Upper lobe of right lung (tissue), 1 donor: ENCODE results near the gene CFAP141. TPM values are rescaled to one million over a fixed set of nuclear protein-coding genes. Genes with fewer than 3 reads are reported as not detected.
"Not testable (repeated sequence)": the region's sequence is repeated elsewhere in the genome, so short reads cannot be mapped to it uniquely, and the experiment has no call there.

ENCODE experiments used
- ATAC-seq: fragments of 200-7000 bp; cut with Tn5 transposase; one replicate; pipeline ENCODE4 v1.9.1; 2020; ENCODE audit warnings: mild to moderate bottlenecking, moderate library complexity
- DNase-seq: peaks from one replicate; pipeline ENCODE4 v3.0.0-alpha.2; 2020
- H3K27ac ChIP-seq: fragments of 200-600 bp; one replicate; pipeline ENCODE4 v1.8.0; 2022
- H3K27me3 ChIP-seq: fragments of 200-600 bp; one replicate; pipeline ENCODE4 v1.8.0; 2022; ENCODE audit warnings: mild to moderate bottlenecking
- H3K36me3 ChIP-seq: fragments of 200-600 bp; one replicate; pipeline ENCODE4 v1.8.0; 2022
- H3K4me1 ChIP-seq: fragments of 200-600 bp; one replicate; pipeline ENCODE4 v1.8.0; 2022
- H3K4me3 ChIP-seq: fragments of 200-600 bp; one replicate; pipeline ENCODE4 v1.8.0; 2022; ENCODE audit warnings: mild to moderate bottlenecking
- H3K9me3 ChIP-seq: fragments of 200-600 bp; one replicate; pipeline ENCODE4 v1.8.0; 2022
- intact Hi-C: fragments of 100-400 bp; cut with DNase I; formaldehyde crosslinking; loops from one replicate; pipeline ENCODE4 v1.11.0; 2022
- total RNA-seq: library from RNA; stranded (reverse); fragmentation: NEBNext Ultra II Directional; extraction: Animal tissue kit (Norgen Biotek cat#: 25700); gene quantifications from one replicate; pipeline ENCODE4 v1.2.1, GENCODE V29; 2021
- TF ChIP-seq, protein P1 (sequence below): fragments of 200-600 bp; IDR thresholded peaks from one replicate; pipeline ENCODE4 v1.8.0; 2022; ENCODE audit warnings: antibody characterized with exemption
- donor health status: DM: no; HTN: yes; CAD: no; lungs with severe emphysema.

CFAP141 gene
- total RNA-seq, 1 donor from 2014 or later = not detected

DNA sequence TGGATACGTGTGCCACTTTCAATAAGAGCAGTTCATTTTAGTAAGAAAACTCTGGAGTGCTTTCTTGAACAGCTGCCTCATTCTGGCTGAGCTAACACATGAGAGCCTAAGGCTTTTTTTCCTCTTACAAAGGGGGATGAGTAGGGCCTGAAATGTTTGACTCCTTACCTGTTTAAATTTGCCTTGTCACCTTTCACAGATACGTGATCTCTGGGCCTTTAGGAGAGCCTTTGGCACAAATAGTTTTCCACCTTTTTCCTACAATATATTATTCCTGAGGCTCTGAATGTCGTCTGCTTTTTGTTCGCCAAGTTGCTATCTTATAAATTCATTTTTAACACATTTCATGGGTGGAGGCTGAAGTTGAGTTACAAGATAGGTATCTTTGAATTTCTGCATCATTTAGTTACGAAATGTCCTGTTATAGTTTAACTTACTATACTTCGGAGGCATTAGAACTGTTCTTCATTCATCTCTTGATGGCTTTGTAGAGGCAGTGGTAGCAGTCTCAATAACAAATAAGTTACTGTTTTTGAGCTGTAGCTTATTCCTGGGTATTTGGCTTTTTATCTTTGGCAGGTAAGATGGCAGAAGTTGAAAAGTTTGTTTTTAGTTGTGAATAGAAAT, 31.9 kb upstream of the CFAP141 start:
- no peak overlapping the region for H3K27ac ChIP-seq
- ATAC-seq (no peak), DNase-seq (no peak)
- no peaks in the 10 kb centered on the region for H3K4me1 ChIP-seq
- intact Hi-C loops = no loop called here
- H3K4me3 ChIP-seq = no peak overlapping the region
- TF ChIP-seq, protein P1, sequence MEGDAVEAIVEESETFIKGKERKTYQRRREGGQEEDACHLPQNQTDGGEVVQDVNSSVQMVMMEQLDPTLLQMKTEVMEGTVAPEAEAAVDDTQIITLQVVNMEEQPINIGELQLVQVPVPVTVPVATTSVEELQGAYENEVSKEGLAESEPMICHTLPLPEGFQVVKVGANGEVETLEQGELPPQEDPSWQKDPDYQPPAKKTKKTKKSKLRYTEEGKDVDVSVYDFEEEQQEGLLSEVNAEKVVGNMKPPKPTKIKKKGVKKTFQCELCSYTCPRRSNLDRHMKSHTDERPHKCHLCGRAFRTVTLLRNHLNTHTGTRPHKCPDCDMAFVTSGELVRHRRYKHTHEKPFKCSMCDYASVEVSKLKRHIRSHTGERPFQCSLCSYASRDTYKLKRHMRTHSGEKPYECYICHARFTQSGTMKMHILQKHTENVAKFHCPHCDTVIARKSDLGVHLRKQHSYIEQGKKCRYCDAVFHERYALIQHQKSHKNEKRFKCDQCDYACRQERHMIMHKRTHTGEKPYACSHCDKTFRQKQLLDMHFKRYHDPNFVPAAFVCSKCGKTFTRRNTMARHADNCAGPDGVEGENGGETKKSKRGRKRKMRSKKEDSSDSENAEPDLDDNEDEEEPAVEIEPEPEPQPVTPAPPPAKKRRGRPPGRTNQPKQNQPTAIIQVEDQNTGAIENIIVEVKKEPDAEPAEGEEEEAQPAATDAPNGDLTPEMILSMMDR = no peak
- no peaks in the 10 kb centered on the region for H3K27me3 ChIP-seq
- no peaks in the 10 kb centered on the region for H3K9me3 ChIP-seq
- H3K36me3 ChIP-seq = peaks cover 99% of the 10 kb centered on the region

DNA sequence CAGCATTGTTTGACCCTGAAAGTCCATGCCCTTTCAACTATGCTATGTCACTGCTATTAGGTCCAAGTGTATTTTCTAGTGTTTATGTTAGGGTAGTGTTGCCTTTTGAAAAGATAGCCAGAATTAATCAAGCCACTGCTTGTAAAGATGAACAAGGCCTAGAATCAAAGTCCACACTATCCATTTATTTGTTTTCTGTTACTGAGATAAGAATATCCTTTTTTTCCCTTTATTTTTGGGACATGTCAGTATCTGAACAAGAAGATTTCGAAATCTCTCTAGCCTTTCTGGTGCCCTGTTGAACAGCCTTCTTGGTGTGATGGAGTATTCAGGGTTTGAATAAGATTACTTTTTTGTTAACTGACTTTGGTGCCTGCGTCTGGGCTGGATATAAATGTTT, 31.3 kb upstream of the CFAP141 start:
- no peak overlapping the region for H3K27ac ChIP-seq
- peaks cover 98% of the 10 kb centered on the region for H3K36me3 ChIP-seq
- intact Hi-C loops = no loop called here
- TF ChIP-seq, protein P1 = no peak
- no peak for ATAC-seq
- H3K4me3 ChIP-seq = no peak overlapping the region
- H3K9me3 ChIP-seq = no peaks in the 10 kb centered on the region
- H3K27me3 ChIP-seq = no peaks in the 10 kb centered on the region
- H3K4me1 ChIP-seq = no peaks in the 10 kb centered on the region
- DNase-seq = no peak

DNA sequence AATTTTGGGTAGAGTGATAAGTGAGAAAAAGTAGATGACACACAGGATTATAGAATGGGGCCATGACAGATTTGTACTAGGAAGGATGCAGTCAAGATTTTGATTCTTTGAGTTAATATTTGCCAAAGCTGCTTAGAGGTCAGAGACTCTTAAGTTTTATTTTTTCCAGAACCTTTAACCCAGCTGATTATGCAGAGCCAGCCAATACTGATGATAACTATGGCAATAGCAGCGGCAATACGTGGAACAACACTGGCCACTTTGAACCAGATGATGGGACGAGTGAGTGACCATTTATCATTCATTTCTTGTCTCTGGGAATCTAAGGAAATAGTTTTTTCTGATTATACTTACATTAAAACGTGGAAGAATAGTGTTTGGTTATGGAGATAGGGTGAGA, 30.7 kb upstream of the CFAP141 start:
- TF ChIP-seq, protein P1 = no peak
- DNase-seq (no peak), ATAC-seq (no peak)
- no peaks in the 10 kb centered on the region for H3K4me1 ChIP-seq
- no peak overlapping the region for H3K4me3 ChIP-seq
- no peaks in the 10 kb centered on the region for H3K9me3 ChIP-seq
- no peaks in the 10 kb centered on the region for H3K27me3 ChIP-seq
- H3K27ac ChIP-seq = no peak overlapping the region
- intact Hi-C loops = no loop called here
- peaks cover 98% of the 10 kb centered on the region for H3K36me3 ChIP-seq

DNA sequence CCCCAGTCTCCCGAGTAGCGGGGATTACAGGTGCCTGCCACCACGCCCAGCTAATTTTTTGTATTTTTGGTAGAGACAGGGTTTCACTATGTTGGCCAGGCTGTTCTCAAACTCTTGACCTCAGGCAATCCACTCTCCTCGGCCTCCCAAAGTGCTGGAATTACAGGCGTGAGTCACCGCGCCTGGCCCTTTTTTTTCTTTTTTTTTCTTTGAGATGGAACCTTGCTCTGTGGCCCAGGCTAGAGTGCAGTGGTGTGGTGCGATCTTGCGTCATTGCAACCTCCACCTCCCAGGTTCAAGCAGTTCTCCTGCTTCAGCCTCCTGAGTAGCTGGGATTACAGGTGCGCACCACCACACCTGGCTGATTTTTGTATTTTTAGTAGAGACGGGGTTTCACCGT, 27.0 kb upstream of the CFAP141 start:
- H3K27ac ChIP-seq, H3K4me3 ChIP-seq, H3K4me1 ChIP-seq, H3K9me3 ChIP-seq, DNase-seq, intact Hi-C loops, ATAC-seq, H3K27me3 ChIP-seq: not testable (repeated sequence)
- peaks cover 97% of the 10 kb centered on the region for H3K36me3 ChIP-seq

DNA sequence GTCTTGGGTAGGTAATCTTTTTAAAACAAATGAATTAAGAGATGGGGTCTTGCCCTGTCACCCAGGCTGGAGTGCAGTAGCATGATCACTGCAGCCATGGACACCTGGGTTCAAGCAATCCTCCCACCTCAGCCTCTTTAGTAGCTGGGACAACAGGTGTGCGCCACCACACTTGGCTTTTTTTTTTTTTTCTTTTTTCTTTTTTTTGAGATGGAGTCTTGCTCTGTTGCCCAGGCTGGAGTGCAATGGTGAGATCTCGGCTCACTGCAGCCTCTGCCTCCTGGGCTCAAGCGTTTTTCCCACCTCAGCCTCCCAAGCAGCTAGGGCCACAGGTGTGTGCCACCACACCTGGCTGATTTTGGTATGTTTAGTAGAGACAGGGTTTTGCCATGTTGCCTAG, 25.0 kb upstream of the CFAP141 start:
- DNase-seq, ATAC-seq, H3K4me3 ChIP-seq, H3K4me1 ChIP-seq, H3K27me3 ChIP-seq, H3K27ac ChIP-seq, intact Hi-C loops, H3K9me3 ChIP-seq: not testable (repeated sequence)
- H3K36me3 ChIP-seq = peaks cover 97% of the 10 kb centered on the region

DNA sequence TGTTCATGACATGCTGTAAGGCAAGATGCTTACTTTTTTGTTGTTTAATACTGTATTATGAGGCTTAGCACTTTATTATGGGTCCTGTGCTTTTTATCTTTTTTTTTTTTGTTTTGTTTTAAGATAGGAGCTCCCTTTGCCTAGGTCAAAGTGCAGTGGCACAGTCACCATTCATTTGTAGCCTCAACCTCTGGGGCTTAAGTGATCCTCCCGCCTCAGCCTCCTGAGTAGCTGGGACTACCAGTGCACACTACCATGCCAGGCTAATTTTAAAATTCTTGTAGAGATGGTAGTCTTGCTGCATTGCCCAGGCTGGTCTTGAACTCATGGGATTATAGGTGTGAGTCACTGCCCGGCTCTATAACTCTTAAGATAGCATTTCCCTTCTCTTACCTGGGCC, 19.2 kb upstream of the CFAP141 start:
- DNase-seq = no peak
- TF ChIP-seq, protein P1 = no peak
- Histone ChIP-seq H3K27ac (no peak overlapping the region), H3K27me3 (no peaks in the 10 kb centered on the region), H3K4me3 (no peak overlapping the region), H3K36me3 (peaks cover 54% of the 10 kb centered on the region), H3K9me3 (no peaks in the 10 kb centered on the region), H3K4me1 (peaks cover 22% of the 10 kb centered on the region)
- no peak for ATAC-seq
- intact Hi-C loops = no loop called here

DNA sequence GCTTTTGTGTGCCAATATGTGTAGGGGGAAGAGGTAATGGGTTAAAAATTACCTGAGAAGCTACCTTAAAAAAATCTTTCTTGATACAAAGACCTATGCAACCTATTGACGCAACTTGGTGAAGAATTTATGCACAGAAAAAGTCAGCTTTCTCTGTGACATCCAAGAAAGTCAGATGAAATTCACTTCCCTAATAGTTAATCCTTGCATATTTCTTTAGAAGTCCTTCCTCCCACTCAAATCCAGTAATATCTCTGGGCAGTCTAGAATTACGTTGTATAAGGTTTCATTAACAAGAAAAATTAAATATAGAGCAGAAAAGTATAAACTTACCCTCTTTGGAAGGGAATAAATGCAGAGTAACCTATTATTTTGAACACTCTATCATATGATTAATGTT, 17.5 kb upstream of the CFAP141 start:
- DNase-seq = no peak
- no peak overlapping the region for H3K4me3 ChIP-seq
- TF ChIP-seq, protein P1 = no peak
- H3K27ac ChIP-seq = no peak overlapping the region
- intact Hi-C loops = no loop called here
- peaks cover 39% of the 10 kb centered on the region for H3K36me3 ChIP-seq
- ATAC-seq = no peak
- no peaks in the 10 kb centered on the region for H3K27me3 ChIP-seq
- H3K4me1 ChIP-seq = peaks cover 32% of the 10 kb centered on the region
- no peaks in the 10 kb centered on the region for H3K9me3 ChIP-seq
